Mesothelial cell of epicardium (in vitro differentiated cells): ENCODE results near the gene OR12D1. TPM values are rescaled to one million over a fixed set of nuclear protein-coding genes. Genes with fewer than 3 reads are reported as not detected.

Source experiments
- DNase-seq, 2 experiments: peaks; one replicate each; pipeline ENCODE4 v3.0.0; 2021; ENCODE audit warnings: low spot score in 2 of 2; ENCODE audit not compliant: unreplicated experiment in 2 of 2
- H3K27ac Mint-ChIP-seq: 2 replicates; pipeline ENCODE4 v1.8.0; 2021; ENCODE audit warnings: mixed read lengths
- H3K27me3 Mint-ChIP-seq: 2 replicates; pipeline ENCODE4 v1.8.0; 2021; ENCODE audit warnings: low read depth, mixed read lengths
- H3K36me3 Mint-ChIP-seq: 2 replicates; pipeline ENCODE4 v1.8.0; 2021; ENCODE audit warnings: mixed read lengths
- H3K4me1 Mint-ChIP-seq: 2 replicates; pipeline ENCODE4 v1.8.0; 2021; ENCODE audit warnings: mixed read lengths
- H3K4me3 Mint-ChIP-seq: 2 replicates; pipeline ENCODE4 v1.8.0; 2021; ENCODE audit warnings: mild to moderate bottlenecking, moderate library complexity, mixed read lengths
- H3K9me3 Mint-ChIP-seq: 2 replicates; pipeline ENCODE4 v1.8.0; 2021; ENCODE audit warnings: mixed read lengths
- CTCF ChIP-seq: fragments of 200-600 bp; sonication (generic); IDR thresholded peaks from one replicate; pipeline ENCODE4 v1.5.0; 2021; ENCODE audit warnings: antibody characterized with exemption; ENCODE audit not compliant: unreplicated experiment
- total RNA-seq: library from RNA; stranded (reverse); gene quantifications from 3 replicates; pipeline ENCODE4 v1.2.1, GENCODE V29; 2021

Gene OR12D1
- total RNA-seq, 1 donor from 2014 or later, result not detected

- no peak for TF ChIP-seq CTCF
- peaks cover 2% of the 10 kb centered on the region for H3K27me3 Mint-ChIP-seq
- no peak overlapping the region for H3K27ac Mint-ChIP-seq
- no peaks in the 10 kb centered on the region for H3K36me3 Mint-ChIP-seq
- H3K4me1 Mint-ChIP-seq, result peaks cover 3% of the 10 kb centered on the region
- no peak overlapping the region for H3K4me3 Mint-ChIP-seq
- H3K9me3 Mint-ChIP-seq, result peaks cover 8% of the 10 kb centered on the region
- DNase-seq, result no peak
Observed at GRCh38 chr6:29451471-29452193, 36.9 kb downstream of the OR12D1 start.

- H3K4me1 Mint-ChIP-seq, result no peaks in the 10 kb centered on the region
- TF ChIP-seq CTCF, result no peak
- H3K27ac Mint-ChIP-seq, result no peak within 1 kb of the TSS
- H3K36me3 Mint-ChIP-seq, result no peaks in the 10 kb centered on the region
- no peak within 1 kb of the TSS for H3K4me3 Mint-ChIP-seq
- DNase-seq, result no peak
- H3K27me3 Mint-ChIP-seq, result peaks cover 31% of the 10 kb centered on the region
- H3K9me3 Mint-ChIP-seq, result no peaks in the 10 kb centered on the region
Observed at GRCh38 chr6:29456971-29457370, 42.2 kb downstream of the OR12D1 start, which contains the start of the genes OR11A1 and OR2H1. TSS of gene OR11A1 (minus strand) at chr6:29457071. CDS start at chr6:29427641, 29,430 bp downstream. TSS of gene OR2H1 (plus strand) at chr6:29457155. CDS start at chr6:29461770, 4,615 bp downstream.

GRCh38 chr6:29461021-29461814 is 46.5 kb downstream of the OR12D1 start:
- Mint-ChIP-seq H3K27me3 (peaks cover 38% of the 10 kb centered on the region), H3K4me1 (no peaks in the 10 kb centered on the region), H3K4me3 (no peak overlapping the region)

GRCh38 chr6:29462022-29462421 is 47.3 kb downstream of the OR12D1 start:
- no peak overlapping the region for H3K27ac Mint-ChIP-seq
- H3K9me3 Mint-ChIP-seq, result no peaks in the 10 kb centered on the region
- no peaks in the 10 kb centered on the region for H3K4me1 Mint-ChIP-seq

More at GRCh38 chr6:29461021-29461814, 46.5 kb downstream of the OR12D1 start:
- no peak for DNase-seq
- TF ChIP-seq CTCF, result no peak
- H3K9me3 Mint-ChIP-seq, result no peaks in the 10 kb centered on the region
- no peaks in the 10 kb centered on the region for H3K36me3 Mint-ChIP-seq
- no peak overlapping the region for H3K27ac Mint-ChIP-seq

GRCh38 chr6:29465279-29465678 is 50.6 kb downstream of the OR12D1 start:
- no peaks in the 10 kb centered on the region for H3K9me3 Mint-ChIP-seq
- no peak overlapping the region for H3K4me3 Mint-ChIP-seq
- no peak for DNase-seq
- H3K27ac Mint-ChIP-seq, result no peak overlapping the region
- no peaks in the 10 kb centered on the region for H3K36me3 Mint-ChIP-seq
- H3K27me3 Mint-ChIP-seq, result peaks cover 26% of the 10 kb centered on the region
- TF ChIP-seq CTCF, result no peak
- H3K4me1 Mint-ChIP-seq, result no peaks in the 10 kb centered on the region

More at GRCh38 chr6:29462022-29462421, 47.3 kb downstream of the OR12D1 start:
- Mint-ChIP-seq H3K27me3 (peaks cover 40% of the 10 kb centered on the region), H3K4me3 (no peak overlapping the region), H3K36me3 (no peaks in the 10 kb centered on the region)
- no peak for DNase-seq
- TF ChIP-seq CTCF, result no peak
